ENCODE data around the gene DNAH12.

DNAH12 gene, protein sequence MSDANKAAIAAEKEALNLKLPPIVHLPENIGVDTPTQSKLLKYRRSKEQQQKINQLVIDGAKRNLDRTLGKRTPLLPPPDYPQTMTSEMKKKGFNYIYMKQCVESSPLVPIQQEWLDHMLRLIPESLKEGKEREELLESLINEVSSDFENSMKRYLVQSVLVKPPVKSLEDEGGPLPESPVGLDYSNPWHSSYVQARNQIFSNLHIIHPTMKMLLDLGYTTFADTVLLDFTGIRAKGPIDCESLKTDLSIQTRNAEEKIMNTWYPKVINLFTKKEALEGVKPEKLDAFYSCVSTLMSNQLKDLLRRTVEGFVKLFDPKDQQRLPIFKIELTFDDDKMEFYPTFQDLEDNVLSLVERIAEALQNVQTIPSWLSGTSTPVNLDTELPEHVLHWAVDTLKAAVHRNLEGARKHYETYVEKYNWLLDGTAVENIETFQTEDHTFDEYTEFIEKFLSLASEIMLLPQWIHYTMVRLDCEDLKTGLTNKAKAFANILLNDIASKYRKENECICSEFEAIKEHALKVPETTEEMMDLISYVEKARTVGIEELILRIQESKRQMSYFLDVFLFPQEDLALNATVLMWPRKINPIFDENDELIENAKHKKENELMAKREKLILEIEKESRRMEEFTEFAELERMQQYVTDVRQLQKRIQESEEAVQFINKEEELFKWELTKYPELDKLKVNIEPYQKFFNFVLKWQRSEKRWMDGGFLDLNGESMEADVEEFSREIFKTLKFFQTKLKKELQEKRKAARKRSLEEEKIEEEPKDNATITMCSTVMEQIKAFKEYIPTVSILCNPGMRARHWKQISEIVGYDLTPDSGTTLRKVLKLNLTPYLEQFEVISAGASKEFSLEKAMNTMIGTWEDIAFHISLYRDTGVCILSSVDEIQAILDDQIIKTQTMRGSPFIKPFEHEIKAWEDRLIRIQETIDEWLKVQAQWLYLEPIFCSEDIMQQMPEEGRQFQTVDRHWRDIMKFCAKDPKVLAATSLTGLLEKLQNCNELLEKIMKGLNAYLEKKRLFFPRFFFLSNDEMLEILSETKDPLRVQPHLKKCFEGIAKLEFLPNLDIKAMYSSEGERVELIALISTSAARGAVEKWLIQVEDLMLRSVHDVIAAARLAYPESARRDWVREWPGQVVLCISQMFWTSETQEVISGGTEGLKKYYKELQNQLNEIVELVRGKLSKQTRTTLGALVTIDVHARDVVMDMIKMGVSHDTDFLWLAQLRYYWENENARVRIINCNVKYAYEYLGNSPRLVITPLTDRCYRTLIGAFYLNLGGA (N-terminal part only)

GRCh38 chr3:57544181-57545125 is at the start of gene DNAH12:
DNAH12 (minus strand) TSS chr3:57544344; CDS start chr3:57542870, 1,474 bp downstream.
- DNase-seq (ENCODE audit: low read depth), result no peak

- DNase-seq (ENCODE audit: low read depth), result no peak
These were observed 48.2 kb upstream of the DNAH12 start for GRCh38 chr3:57592306-57592705.

DNA sequence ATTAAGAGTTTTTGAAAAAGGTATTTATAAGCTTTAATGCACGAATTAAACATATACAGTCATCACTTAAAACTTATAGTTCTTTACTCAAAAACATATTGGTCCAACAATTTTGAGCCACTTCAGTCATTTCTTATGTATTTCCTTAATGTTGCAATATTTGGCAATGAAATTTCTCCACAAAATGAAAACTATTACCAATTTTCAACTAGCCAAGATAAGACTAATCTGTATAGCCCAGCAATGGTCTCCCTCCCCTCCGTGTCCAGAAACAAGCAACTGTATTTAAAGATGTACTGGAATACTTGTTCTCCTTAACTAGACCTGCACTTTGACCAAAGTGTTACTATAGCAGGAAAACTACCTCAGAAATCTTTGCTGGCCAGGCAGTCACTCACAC is 43.8 kb upstream of the DNAH12 start:
- no peak for DNase-seq (ENCODE audit: low read depth)

DNA sequence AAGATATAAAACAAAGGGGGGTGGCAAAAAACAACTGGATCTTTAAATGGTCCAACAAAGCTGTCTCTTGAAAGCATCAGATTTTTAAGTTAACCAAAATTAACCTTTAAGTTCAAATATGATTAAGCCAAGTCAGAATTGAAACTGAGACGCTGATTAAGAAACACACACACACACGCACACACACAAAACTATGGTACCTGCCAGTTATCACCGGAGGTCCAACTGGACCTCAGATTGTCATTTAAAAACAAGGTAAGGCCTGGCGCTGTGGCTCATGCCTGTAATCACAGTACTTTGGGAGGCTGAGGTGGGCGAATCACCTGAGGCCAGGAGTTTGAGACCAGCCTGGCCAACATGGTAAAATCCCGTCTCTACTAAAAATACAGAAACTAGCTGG is 42.6 kb upstream of the DNAH12 start:
- DNase-seq (ENCODE audit: low read depth), result no peak

DNA sequence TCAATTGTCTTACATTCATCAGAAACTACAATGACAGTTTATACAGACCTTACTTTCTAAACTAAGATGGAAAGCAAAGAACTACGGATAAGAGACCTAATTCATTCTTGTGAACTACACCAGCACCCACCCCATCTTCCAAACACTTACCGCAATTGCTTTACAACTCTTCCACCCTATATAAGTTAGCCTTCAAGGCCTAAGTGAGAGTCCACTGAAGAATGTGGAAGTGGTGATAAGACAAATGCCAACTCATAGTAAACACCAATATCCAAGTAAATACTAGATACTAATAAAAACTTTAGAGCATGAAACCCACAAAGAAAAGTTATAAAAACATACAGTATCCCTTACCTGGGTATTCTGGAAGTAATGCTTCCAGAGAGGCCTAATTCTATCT is 39.4 kb upstream of the DNAH12 start:
- no peak for DNase-seq (ENCODE audit: low read depth)

GRCh38 chr3:57582474-57583168 is 38.5 kb upstream of the DNAH12 start:
- DNase-seq (ENCODE audit: low read depth), result no peak

DNA sequence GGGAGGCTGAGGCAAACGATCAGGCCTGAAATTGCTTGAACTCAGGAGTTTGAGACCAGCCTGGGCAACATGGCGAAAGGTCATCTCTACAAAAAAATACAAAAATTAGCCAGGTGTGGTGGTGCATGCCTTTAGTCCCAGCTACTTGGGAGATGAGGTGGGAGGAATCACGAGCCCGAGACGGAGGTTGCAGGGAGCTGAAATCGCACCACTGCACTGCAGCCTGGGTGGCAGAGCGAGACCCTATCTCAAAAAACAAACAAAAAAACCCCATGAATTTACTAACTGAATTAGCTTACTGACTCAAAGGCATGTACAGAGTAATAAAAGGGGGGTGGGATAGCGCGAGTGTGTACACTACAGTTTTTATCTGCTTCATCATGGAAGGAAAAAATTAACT is 33.7 kb upstream of the DNAH12 start:
- no peak for DNase-seq (ENCODE audit: low read depth)

DNA sequence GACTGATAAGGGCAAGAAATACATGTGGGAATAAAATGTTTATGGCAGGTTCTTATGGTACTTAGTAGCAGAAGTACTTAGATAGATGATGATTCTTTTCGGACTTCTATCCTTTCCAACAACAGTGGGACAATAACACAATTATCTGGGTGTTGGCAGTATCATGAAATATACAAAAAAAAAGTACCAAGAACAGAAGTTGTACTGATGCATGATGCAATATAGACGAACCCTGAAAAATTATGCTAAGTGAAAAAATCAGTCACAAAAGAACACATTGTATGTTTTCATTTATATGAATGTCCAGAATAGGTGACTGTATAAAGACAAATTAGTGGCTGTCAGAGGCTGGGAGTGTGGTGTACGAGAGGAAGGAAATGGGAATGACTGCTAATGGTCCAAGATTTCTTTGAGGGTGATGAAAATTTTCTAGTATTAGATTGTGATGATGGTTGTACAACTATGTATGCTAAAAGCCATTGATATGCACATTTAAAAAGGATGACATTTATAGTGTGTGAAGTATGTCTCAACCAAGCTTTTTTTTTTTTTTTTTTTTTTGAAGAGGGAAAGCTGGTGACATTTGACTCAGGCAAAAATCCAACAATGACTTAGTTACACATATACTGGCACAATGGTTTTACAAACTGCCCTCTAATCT is 32.0 kb upstream of the DNAH12 start:
- DNase-seq (ENCODE audit: low read depth), result no peak

DNA sequence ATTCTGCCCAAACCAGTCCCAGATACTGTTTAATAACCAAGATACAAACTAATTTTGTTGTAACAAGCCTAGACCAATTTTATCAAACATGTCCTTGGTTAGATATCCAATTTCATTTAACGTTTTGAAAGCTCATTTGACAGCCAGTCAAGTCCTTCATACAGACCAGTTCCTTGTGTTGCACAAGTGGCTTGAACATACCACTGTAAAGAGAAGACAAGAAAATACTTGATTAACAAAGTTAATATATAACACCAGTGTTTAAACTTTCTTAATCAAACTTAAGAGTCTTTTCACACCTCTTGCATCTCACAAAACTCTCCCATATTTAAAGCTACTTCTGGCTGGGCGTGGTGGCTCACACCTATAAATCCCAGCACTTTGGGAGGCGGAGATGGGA is 28.0 kb upstream of the DNAH12 start:
- no peak for DNase-seq (ENCODE audit: low read depth)

DNA sequence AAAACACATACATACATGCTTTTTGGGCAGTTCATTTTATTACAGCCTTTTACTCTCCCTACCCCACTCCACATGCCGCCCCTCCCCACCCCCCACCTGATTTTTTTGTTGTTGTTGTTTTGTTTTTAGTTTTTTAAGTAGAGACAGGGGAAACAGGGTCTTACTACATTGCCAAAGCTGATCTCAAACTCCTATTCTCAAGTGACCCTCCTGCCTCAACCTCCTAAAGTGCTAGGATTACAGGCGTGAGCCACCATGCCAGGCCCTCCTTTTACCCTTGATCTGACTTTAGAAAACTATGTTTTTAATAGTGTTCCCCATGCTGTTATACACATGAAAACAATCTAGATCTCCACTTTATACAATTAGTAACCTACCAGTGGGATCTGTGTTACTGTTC is 26.7 kb upstream of the DNAH12 start:
- DNase-seq (ENCODE audit: low read depth), result no peak

- no peak for DNase-seq (ENCODE audit: low read depth)
These were observed 25.8 kb upstream of the DNAH12 start for GRCh38 chr3:57569859-57570450.

DNA sequence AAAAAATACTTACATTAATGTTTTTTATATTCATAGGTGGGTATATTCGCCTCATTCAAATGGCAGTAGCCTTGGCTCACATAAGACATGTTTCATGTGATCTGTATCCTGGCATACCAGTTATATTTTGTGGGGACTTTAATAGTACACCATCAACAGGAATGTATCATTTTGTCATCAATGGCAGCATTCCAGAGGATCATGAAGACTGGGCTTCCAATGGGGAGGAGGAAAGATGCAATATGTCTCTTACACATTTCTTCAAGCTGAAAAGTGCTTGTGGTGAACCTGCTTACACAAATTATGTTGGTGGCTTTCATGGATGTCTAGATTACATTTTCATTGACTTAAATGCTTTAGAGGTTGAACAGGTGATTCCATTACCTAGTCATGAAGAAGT is 15.4 kb upstream of the DNAH12 start:
- no peak for DNase-seq (ENCODE audit: low read depth)

- DNase-seq (ENCODE audit: low read depth), result no peak
These were observed 13.0 kb upstream of the DNAH12 start for GRCh38 chr3:57557085-57557537.

DNA sequence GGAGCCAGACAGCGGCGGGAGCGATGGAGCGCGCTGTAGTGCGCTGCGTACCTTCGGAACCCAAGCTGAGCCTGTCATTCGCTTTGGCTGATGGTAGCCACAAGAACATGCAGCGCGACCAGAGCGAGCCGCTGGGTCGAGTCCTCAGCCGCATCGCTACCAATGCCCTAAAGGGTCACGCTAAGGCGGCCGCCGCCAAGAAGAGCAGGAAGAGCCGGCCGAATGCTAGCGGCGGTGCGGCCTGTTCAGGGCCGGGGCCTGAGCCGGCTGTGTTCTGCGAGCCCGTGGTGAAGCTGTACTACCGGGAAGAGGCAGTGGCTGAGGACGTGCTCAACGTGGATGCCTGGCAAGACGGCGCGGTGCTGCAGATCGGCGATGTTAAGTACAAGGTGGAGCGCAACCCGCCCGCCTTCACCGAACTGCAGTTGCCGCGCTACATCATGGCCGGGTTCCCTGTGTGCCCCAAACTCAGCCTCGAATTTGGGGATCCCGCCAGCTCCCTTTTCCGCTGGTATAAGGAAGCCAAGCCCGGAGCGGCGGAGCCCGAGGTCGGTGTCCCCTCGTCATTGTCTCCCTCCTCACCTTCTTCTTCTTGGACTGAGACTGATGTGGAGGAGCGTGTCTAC is 12.4 kb upstream of the DNAH12 start:
- no peak for DNase-seq (ENCODE audit: low read depth)

DNA sequence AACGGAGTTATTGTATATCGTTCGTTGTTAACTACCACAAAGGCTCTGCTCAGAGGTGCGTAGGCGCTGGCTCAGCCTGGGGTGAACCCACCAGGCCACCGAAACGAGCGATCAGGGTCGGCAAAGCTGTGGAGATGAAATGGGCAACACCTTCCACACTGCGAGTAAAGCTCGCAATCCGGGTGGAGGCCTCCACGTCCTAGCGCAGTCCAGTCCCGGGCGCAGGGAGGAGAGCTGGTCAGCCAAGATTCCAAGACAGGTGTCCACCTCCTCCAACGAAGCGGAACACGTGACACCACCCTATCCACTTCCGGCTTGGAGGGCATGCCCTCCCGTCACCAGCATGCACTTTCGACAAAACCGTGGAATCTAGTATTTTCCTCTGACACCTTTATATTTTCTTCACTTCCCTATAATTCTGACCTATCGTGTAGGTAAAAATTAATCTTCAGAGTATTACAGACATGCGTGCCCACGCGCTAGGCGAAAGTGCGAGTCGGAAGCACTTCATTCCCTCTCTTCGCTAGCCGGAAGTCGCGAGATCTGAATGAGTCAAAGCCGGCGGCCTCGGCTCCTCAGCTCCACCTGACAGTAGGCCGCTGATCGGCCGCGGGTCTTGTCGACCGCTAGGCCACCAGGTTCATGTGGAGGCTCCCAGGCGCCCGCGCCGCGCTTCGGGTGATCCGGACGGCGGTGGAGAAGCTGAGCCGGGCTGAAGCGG is 11.8 kb upstream of the DNAH12 start, which contains the start of gene PDE12:
TSS of gene PDE12 (plus strand) at position 537 of the 721 bp plus-strand sequence. CDS start at position 643, 106 bp downstream.
- DNase-seq (ENCODE audit: low read depth), result peak; percentile 71

- DNase-seq (ENCODE audit: low read depth), result no peak
These were observed 11.2 kb upstream of the DNAH12 start for GRCh38 chr3:57555306-57555705.

GRCh38 chr3:57546616-57547015 is 2.5 kb upstream of the DNAH12 start:
- DNase-seq (ENCODE audit: low read depth), result no peak

DNA sequence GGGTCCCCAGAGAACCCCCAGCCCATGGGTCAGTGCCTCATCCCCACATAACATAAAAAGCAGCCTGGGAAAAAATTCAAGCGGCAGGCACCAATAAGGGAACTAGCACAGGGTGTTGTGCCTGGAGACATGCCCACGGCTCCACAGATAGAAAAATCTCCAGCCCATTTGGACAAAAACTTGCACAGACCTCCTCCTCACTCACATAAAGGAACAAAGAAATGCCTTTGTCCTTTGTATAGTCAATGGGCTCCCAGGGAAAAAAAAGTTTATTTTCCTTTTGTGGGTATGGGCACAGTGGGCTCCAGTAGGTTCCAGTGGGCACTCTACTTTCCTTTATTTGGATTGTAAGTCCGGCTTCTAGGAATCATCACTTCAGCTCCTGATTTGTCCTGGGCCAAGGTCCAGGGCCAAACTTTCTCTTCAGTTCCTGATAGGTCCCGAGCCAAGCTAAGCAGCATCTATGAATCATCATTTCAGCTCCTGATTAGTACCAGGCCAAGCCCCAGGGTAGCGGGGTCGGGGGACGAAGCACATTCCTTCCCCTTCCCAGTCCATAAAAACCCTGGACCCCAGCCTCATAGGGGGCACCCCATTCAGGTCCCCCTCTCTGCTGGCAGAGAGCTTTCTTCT is 1.6 kb upstream of the DNAH12 start:
- DNase-seq (ENCODE audit: low read depth), result no peak
